ENCODE measurements around the gene MVB12A.

GRCh38 chr19:17466487-17466850 is 46.6 kb downstream of the MVB12A start:
- TF ChIP-seq ZBTB34 (CRISPR knock-in tag; IDR thresholded peaks at IDR 0.05) (no peak), KDM2B (CRISPR knock-in tag; IDR thresholded peaks at IDR 0.05) (no peak)
- TF ChIP-seq, protein P1, sequence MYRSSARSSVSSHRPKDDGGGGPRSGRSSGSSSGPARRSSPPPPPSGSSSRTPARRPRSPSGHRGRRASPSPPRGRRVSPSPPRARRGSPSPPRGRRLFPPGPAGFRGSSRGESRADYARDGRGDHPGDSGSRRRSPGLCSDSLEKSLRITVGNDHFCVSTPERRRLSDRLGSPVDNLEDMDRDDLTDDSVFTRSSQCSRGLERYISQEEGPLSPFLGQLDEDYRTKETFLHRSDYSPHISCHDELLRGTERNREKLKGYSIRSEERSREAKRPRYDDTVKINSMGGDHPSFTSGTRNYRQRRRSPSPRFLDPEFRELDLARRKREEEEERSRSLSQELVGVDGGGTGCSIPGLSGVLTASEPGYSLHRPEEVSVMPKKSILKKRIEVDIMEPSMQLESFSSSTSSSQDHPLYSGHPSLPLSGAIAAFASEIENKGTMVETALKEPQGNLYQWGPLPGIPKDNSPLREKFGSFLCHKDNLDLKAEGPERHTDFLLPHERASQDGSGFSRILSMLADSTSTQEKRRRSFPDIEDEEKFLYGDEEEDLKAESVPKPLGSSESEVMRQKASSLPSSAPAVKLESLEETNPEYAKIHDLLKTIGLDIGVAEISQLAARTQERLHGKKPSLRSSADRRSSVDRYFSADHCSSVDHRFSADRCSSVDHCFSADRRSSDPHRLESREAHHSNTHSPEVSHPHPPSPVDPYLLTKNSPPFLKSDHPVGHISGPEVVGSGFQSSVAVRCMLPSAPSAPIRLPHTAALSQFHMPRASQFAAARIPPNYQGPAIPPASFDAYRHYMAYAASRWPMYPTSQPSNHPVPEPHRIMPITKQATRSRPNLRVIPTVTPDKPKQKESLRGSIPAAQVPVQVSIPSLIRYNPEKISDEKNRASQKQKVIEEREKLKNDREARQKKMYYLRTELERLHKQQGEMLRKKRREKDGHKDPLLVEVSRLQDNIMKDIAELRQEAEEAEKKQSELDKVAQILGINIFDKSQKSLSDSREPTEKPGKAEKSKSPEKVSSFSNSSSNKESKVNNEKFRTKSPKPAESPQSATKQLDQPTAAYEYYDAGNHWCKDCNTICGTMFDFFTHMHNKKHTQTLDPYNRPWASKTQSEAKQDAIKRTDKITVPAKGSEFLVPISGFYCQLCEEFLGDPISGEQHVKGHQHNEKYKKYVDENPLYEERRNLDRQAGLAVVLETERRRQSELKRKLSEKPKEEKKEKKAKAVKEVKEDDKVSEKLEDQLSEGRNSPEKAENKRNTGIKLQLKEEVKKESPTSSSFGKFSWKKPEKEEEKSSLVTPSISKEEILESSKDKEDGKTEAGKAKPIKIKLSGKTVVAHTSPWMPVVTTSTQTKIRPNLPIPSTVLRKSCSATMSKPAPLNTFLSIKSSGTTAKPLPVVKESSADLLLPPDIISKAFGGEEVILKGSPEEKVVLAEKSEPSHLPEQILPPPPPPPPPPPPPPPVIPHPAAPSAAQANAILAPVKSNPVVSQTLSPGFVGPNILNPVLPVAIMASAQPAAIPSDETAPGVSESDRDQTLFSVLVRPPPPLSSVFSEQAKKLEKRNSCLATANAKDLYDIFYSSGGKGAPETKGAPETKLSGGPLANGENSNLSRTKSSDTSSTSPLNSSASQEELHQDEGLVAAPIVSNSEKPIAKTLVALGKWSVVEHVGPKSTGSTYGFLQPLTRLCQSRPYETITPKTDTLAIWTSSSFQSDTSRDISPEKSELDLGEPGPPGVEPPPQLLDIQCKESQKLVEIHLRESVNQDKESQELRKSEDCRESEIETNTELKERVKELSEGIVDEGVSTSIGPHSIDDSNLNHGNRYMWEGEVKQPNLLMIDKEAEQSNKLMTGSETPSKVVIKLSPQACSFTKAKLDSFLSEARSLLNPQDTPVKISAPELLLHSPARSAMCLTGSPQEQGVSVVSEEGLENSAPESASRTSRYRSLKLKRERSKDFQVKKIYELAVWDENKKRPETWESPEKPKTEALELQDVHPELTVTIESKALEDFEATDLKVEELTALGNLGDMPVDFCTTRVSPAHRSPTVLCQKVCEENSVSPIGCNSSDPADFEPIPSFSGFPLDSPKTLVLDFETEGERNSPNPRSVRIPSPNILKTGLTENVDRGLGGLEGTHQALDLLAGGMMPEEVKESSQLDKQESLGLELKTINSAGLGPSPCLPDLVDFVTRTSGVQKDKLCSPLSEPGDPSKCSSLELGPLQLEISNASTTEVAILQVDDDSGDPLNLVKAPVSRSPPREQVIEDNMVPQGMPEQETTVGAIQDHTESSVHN (IDR thresholded peaks at IDR 0.05; ENCODE audit: borderline replicate concordance in 1 of 2, low read depth in 1 of 2) = no peak
